Brain pericyte (primary cell): Measurements from ENCODE around the gene POLR3E.

ENCODE experiments used
- DNase-seq: peaks from one replicate; pipeline ENCODE4 v3.0.0-alpha.2; 2012; ENCODE audit warnings: low read depth, low spot score

POLR3E gene

DNA sequence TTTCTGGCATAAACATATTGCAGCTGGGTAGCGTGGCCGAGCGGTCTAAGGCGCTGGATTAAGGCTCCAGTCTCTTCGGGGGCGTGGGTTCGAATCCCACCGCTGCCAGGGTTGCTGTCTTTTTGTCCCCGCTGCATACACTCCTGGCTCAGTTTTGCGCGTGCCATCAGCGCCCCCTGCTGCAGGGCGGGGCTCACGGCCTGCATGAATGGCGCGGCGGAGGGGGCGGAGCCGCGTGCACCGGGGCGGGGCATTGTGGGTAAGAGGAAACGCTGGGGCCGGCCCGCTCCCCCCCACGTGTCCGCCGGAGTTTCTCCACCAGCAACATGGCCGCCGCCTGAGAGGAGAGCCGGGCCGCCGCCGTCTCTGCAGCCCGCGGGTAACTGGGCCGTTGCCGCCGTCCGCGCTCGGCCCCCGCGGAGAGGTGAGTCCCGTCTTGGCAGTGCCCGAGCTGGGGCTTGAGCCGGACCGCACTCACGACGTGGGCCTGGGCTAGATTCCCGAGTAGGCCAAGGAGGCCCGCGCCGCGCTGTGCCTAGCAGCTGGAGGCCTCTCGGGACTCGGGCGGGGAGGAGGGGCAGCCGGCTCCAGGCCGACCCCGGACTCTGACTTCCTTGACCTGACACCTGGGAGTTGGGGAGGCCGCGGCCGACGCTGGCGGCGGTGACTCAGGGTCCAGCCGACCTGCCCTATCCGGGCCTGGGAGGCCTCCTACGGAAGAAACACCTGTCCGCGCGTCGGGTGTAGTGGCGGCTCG lies at the start of gene POLR3E:
POLR3E (plus strand) TSS at position 296 of the 757 bp plus-strand sequence. CDS start 5,560 bp downstream, outside the sequence.
- DNase-seq: peak; percentile 98

GRCh38 chr16:22250522-22250921 lies 46.7 kb upstream of the POLR3E start:
- no peak for DNase-seq

- no peak for DNase-seq
Observed at GRCh38 chr16:22252317-22252716, 44.9 kb upstream of the POLR3E start.

- no peak for DNase-seq
Observed at GRCh38 chr16:22253272-22253671, 43.9 kb upstream of the POLR3E start.

- no peak for DNase-seq
Observed at GRCh38 chr16:22255335-22255734, 41.9 kb upstream of the POLR3E start.

GRCh38 chr16:22257440-22257839 lies 39.8 kb upstream of the POLR3E start:
- DNase-seq: no peak

DNA sequence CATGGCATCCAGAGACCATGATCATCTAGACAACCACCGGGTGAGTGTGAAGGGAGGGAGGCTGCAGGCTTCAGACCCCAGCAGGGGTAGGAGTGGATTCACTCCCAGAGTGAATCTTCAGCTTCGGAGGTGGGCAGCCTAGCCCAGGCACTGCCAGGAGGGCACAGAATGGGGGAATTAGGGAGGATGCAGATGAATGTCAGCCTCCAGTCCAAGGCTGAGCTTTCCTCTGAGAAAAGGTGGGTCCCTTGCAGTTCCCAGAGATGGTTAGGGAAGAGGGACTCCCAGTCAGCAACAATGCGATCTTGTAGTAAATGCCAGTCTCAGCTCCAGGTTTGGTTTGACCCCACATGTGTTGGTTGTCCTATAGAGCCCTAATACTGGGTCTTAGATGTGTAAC lies 36.7 kb upstream of the POLR3E start:
- DNase-seq: no peak

- DNase-seq: no peak
Observed at GRCh38 chr16:22262460-22262859, 34.7 kb upstream of the POLR3E start.

DNA sequence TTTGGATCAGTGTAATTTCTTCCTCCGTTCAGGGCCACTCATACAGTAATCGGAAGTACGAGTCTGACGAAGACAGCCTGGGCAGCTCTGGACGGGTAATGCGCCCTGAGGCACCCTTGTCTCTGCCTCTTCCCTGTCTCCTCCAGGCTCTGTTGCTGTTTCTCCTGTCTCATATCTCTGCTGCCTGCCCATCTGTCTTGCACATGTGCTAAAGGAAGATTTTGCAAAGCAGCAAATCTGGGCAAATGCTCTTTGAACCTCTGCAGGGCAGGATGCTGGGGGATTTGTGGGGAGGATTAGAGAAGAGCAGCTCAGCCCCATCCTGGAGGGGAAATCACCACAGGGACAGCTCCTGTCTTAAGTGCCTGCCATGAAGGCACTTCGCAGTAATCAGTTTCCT lies 32.4 kb upstream of the POLR3E start:
- no peak for DNase-seq

DNA sequence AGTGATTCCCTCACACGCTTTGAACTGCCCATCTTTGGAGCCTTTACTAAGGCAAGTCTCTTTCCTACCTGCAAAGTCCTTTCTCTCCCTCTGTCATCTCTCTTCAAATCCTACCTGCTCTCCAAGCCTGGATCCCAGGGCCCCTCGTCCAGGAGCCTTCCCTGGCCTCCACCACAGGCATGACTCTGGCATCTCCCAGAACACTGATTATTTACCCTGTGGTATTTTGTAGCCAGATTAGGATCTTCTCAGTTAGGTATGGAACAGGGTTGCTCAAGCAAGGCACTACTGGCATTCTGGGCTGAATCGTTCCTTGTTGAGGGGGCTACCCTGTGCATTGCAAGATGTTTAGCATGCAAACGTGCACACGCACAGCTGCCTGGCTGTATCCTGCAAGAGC lies 31.9 kb upstream of the POLR3E start:
- DNase-seq: no peak

- DNase-seq: no peak
Observed at GRCh38 chr16:22266546-22266945, 30.7 kb upstream of the POLR3E start.

DNA sequence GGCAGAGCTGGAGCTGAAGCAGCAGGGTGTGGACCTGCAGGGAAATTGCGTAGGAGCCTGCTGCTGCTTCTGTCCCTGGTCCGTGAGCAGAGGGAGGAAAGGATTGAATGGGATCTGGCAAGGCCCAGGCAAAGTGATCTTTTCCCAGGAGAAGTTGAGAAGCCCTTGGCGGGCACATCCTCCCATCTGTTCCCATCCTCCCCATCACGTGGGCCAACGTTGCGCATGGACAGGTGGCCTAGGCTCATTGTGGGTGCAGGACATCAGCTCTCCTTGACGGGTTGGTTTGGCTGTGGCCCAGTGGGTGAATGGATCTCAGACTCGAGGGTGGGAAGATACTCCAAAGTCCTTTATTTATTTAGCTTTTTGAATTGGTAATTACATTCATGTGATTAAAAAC lies 29.4 kb upstream of the POLR3E start:
- DNase-seq: no peak

- DNase-seq: no peak
Observed at GRCh38 chr16:22270525-22270924, 26.7 kb upstream of the POLR3E start.

GRCh38 chr16:22272870-22273650 lies 24.1 kb upstream of the POLR3E start:
- no peak for DNase-seq

DNA sequence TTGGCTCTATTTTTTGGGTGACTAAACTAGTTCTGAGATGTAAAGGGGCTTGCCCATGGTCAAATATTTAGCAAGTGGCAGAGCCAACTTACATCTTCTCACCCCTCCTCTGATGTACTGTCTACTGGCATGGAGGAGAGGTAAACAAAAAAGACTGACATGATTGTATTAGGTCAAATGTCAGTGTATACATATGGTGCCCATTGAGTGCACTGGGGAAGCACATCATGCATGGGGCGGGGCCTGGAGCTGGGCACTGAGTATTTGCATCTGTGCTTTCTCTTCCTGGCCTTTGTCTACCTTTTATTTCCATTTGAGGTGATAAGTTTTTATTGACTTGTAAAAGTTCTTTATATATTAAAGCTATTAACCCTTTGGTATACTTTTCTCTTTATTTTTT lies 22.3 kb upstream of the POLR3E start:
- DNase-seq: no peak

DNA sequence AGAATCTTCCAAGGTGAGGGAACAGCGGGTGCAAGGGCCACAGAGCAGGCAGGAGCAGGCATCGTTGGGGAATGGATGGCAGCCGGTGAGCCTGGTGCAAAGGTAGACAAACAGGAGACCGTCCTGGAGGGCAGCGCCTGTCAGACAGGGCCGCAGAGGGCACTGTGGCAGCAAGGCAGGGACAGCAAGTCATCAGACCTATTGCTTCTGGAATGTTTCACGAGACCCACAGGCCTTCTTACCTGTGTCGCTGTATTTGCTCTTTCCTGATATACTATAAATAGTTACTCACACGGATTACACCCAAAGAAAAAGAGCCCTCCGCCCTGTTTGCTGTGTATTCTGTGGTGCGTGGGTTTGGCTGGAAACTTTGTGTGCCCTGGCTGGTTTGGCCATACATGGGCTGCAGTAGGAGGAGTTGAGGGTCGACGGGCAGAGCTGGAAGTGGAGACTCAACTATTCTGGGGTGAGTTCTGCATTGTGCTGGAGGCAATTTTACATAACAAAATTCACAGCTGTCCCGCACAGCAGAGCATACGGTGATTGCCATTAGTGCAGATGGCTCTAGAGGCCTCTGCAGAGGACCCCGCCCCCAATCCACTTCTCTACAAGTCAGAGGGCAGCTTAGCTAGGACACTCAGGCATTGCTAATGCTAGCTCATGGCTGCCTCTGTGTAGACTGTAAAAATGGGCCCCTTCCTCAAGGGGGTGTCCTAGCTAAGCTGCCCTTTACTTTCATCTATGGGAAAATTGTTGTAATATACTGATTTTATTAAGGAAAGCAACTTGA lies 18.6 kb upstream of the POLR3E start:
- no peak for DNase-seq

DNA sequence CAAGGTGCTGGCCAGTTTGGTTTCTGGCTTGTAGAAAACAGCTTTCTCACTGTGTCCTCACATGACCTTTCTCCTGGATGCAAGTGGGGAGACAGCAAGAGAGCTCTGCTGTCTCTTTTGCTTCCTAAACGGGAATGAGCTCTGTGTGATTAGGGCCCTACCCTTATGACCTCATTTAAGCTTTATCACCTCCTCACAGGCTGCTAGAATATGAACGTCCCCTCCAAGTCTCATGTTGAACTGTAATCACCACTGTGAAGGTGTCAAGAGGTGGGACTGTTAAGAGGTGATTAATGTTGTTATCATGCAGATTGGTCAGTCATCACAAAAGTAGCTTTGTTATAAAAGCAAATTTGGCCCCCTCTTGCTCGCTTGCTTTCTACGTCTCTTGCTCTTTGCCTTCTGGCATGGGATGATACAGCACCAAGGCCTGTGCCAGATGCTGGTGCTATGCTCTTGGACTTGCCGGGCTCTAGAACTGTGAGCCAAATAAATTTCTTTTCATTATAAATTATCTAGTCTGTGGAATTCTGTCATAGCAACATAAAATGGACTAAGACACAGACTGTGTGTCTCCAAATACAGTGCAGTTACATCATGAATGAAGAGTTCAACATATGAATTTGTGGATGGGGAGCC lies 14.8 kb upstream of the POLR3E start:
- no peak for DNase-seq

- DNase-seq: no peak
Observed at GRCh38 chr16:22284637-22285036, 12.6 kb upstream of the POLR3E start.

- no peak for DNase-seq
Observed at GRCh38 chr16:22285080-22285479, 12.1 kb upstream of the POLR3E start.

DNA sequence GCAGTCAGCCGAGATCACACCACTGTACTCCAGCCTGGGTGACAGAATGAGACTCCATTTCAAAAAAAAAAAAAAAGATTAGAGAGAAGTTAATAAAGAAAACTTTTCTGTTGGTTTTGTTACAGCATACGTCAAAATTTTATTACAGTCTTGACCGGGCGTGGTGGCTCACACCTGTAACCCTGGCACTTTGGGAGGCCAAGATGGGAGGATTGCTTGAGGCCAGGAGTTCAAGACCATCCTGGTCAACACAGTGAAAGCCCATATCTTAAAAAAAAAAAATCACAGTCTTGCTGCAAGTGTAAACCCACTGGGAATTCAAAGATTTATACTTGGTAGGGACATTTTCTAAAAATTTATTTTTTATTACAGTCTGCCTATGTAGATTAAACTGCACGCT lies 6.2 kb upstream of the POLR3E start:
- DNase-seq: no peak

DNA sequence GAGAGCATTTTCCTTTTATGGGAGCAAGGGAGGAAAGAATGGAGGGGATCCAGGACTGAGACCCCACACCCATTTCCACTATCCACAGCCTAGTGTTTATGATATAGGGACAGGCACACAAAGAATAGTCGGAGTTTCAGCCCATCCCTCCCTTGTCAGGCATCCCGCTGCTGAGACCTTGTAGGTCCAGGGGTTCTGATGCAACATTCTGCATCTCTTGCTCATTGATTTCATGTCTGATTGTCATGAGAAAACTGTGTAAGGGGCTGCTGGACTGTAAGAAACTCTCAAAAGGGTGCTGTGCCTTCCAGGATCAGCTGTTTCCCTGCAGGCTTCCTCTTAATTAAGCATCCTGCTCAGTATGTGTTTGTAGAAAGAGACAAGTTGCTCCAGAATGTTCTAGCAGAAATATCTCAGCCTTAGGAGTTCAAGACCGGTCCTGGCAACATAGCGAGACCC lies 5.3 kb upstream of the POLR3E start:
- no peak for DNase-seq

DNA sequence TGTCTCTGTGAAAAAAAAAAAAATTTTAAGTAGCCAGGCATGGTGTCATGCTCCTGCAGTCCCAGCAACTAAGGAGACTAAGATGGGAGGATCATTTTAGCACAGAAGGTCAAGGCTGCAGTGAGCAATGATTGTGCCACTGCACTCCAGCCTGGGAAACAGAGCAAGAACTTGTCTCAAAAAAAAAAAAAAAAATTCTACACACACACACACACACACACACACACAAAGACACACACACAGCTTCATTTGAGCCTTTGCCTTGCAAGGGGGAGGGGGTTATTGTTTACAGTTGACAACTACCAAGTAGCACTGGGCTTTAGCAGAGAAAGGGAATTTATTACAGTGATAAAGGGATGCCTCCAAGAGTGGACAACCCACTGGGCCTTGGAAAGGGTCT lies 4.9 kb upstream of the POLR3E start:
- no peak for DNase-seq
